GM12878 (cell line): ENCODE results near the gene KRT6C. TPM values are rescaled to one million over a fixed set of nuclear protein-coding genes. Genes with fewer than 3 reads are reported as not detected.

Experiments
- ATF2 ChIP-seq: IDR thresholded peaks from 2 replicates; pipeline ENCODE4 v1.6.1; 2012; ENCODE audit warnings: low read length, inconsistent platforms
- CBFB ChIP-seq: IDR thresholded peaks from 2 replicates; pipeline ENCODE4 v1.6.1; 2016; ENCODE audit warnings: antibody characterized with exemption, low read depth
- CREM ChIP-seq: IDR thresholded peaks from 2 replicates; pipeline ENCODE4 v1.6.1; 2014; ENCODE audit warnings: antibody characterized with exemption, low read depth
- ELK1 ChIP-seq: IDR thresholded peaks from 2 replicates; pipeline ENCODE4 v1.6.1; 2012; ENCODE audit warnings: low read depth, low read length, improper control_type of control experiment
- GABPA ChIP-seq: IDR thresholded peaks from 2 replicates; pipeline ENCODE4 v1.6.1; 2014; ENCODE audit warnings: antibody characterized with exemption, low read depth, mild to moderate bottlenecking, inconsistent platforms
- HDAC6 ChIP-seq: fragments of 200-600 bp; sonication (generic); IDR thresholded peaks from one replicate; pipeline ENCODE4 v1.8.0; 2017; ENCODE audit warnings: antibody characterized with exemption; ENCODE audit not compliant: unreplicated experiment
- LARP7 ChIP-seq: fragments of 450-650 bp; IDR thresholded peaks from 2 replicates; pipeline ENCODE4 v1.6.1; 2017; ENCODE audit warnings: mild to moderate bottlenecking
- PRDM15 ChIP-seq: fragments of 450-650 bp; formaldehyde crosslinking; IDR thresholded peaks from 2 replicates; pipeline ENCODE4 v1.4.0; 2020; ENCODE audit warnings: mild to moderate bottlenecking, moderate library complexity
- RAD21 ChIP-seq: IDR thresholded peaks from 2 replicates; pipeline ENCODE4 v1.6.1; 2011; ENCODE audit warnings: mild to moderate bottlenecking, low read depth, low read length, moderate library complexity; ENCODE audit not compliant: insufficient read depth
- REST ChIP-seq: IDR thresholded peaks from 2 replicates; pipeline ENCODE4 v1.6.1; 2012; ENCODE audit warnings: mild to moderate bottlenecking, low read depth, low read length
- SREBF2 ChIP-seq: IDR thresholded peaks from 2 replicates; pipeline ENCODE4 v1.6.1; 2012; ENCODE audit warnings: mild to moderate bottlenecking, low read length
- polyA plus RNA-seq, 11 experiments: library from polyadenylated mRNA; depleted of rRNA in 4 of 11; unstranded in 6 of 11; stranded (reverse) in 5 of 11; fragments of >200 nt; fragmentation: Nextera tagmentation in 4 of 11; fragmentation: Illumina TruSeq in 1 of 11; extraction: Ambion mirVana in 4 of 11; extraction: Trizol in 1 of 11; gene quantifications; 1 replicate in 1 of 11; 2 replicates in 10 of 11; pipeline versions ENCODE4 v1.2.1 to v1.2.3, GENCODE V29; 2011 to 2016; ENCODE audit warnings: inconsistent platforms in 2 of 11, missing spikeins in 2 of 11, low read depth in 1 of 11
- total RNA-seq, 4 experiments: library from RNA; depleted of rRNA in 3 of 4; stranded (reverse); fragments of >200 nt in 3 of 4; fragmentation: Illumina TruSeq in 1 of 4; extraction: Trizol in 1 of 4; gene quantifications; 2 replicates each; pipeline versions ENCODE4 v1.2.1 to v1.2.3, GENCODE V29; 2013 to 2021

The KRT6C gene
- total and polyA plus RNA-seq, 10 of the 15 experiments (the other 5 are each of a cell fraction or from before 2014, with no cell fraction given): not detected

- TF ChIP-seq RAD21 (no peak), SREBF2 (no peak), HDAC6 (no peak), REST (no peak), LARP7 (no peak), ELK1 (no peak), GABPA (no peak), CREM (no peak), CBFB (no peak), PRDM15 (CRISPR knock-in tag) (no peak), ATF2 (no peak)
These were observed 21.8 kb upstream of the KRT6C start (continued) for GRCh38 chr12:52495389-52495788.
